H1 (cell line): ENCODE results near the gene PCNX4. TPM values are rescaled to one million over a fixed set of nuclear protein-coding genes. Genes with fewer than 3 reads are reported as not detected.

Experiments
- CTCF ChIA-PET: fragments of 300-600 bp; sonication (Branson Sonifier 250); formaldehyde crosslinking; loops from one replicate; lab custom pipeline; 2021; ENCODE audit not compliant: partially characterized antibody; lab: Charles Lee
- POLR2A ChIA-PET: fragments of 300-600 bp; sonication (Branson Sonifier 250); formaldehyde crosslinking; loops from one replicate; lab custom pipeline; 2021; ENCODE audit warnings: inconsistent platforms; ENCODE audit not compliant: partially characterized antibody; lab: Charles Lee
- DNase-seq, 2 experiments: peaks; one replicate each; pipeline versions ENCODE4 v3.0.0 to v3.0.0-alpha.2; 2010 to 2022; ENCODE audit warnings: low spot score in 2 of 2, low read depth in 1 of 2, mixed read lengths in 1 of 2
- FAIRE-seq: peaks from 2 replicates; lab custom pipeline; 2011; peaks lifted over from hg19 to GRCh38; lab: Jason Lieb, UNC
- H2AFZ ChIP-seq: 2 replicates; pipeline ENCODE4 v1.8.1; 2012; ENCODE audit warnings: low read length, inconsistent platforms
- H2AK5ac ChIP-seq: 2 replicates; pipeline ENCODE4 v1.6.1; 2013; ENCODE audit warnings: low read depth, low read length
- H2BK120ac ChIP-seq: replicated peaks from 2 replicates; pipeline ENCODE3; 2013; ENCODE audit warnings: low read depth, low read length, inconsistent platforms
- H2BK12ac ChIP-seq: 2 replicates; pipeline ENCODE4 v1.6.1; 2013; ENCODE audit warnings: low read depth, low read length
- H2BK15ac ChIP-seq: 2 replicates; pipeline ENCODE4 v1.6.1; 2013; ENCODE audit warnings: low read length
- H2BK20ac ChIP-seq: 2 replicates; pipeline ENCODE4 v1.6.1; 2013; ENCODE audit warnings: low read length
- H2BK5ac ChIP-seq: 2 replicates; pipeline ENCODE4 v1.6.1; 2013; ENCODE audit warnings: low read depth, low read length
- H3K14ac ChIP-seq: 2 replicates; pipeline ENCODE4 v1.6.1; 2013; ENCODE audit warnings: inconsistent platforms; ENCODE audit not compliant: insufficient read length
- H3K18ac ChIP-seq: 2 replicates; pipeline ENCODE4 v1.6.1; 2013; ENCODE audit warnings: low read length; ENCODE audit errors: extremely low read depth
- H3K23ac ChIP-seq: 2 replicates; pipeline ENCODE4 v1.6.1; 2013; ENCODE audit warnings: inconsistent platforms; ENCODE audit not compliant: insufficient read length
- H3K23me2 ChIP-seq: 2 replicates; pipeline ENCODE4 v1.6.1; 2013; ENCODE audit warnings: low read depth, low read length
- H3K27ac ChIP-seq: 2 replicates; pipeline ENCODE4 v1.6.1; 2011; ENCODE audit warnings: low read depth, low read length, inconsistent platforms
- H3K27me3 ChIP-seq, 4 experiments: replicated peaks in 1 of 4; 1 replicate in 1 of 4; 2 replicates in 3 of 4; pipeline versions ENCODE4 v1.6.1 to v1.8.1; 2011 to 2013; ENCODE audit warnings: low read length in 3 of 4, mild to moderate bottlenecking in 3 of 4, inconsistent platforms in 2 of 4, mixed read lengths in 2 of 4, moderate library complexity in 1 of 4; ENCODE audit not compliant: control insufficient read depth in 3 of 4, insufficient read depth in 3 of 4; ENCODE audit errors: extremely low read depth in 1 of 4
- H3K36me3 ChIP-seq, 4 experiments: 2 replicates each; pipeline versions ENCODE4 v1.6.1 to v1.8.1; 2011 to 2013; ENCODE audit warnings: mild to moderate bottlenecking in 4 of 4, low read length in 3 of 4, moderate library complexity in 2 of 4, control low read depth in 1 of 4, inconsistent platforms in 1 of 4; ENCODE audit not compliant: insufficient read depth in 4 of 4, control insufficient read depth in 2 of 4
- H3K4ac ChIP-seq: replicated peaks from 2 replicates; pipeline ENCODE3; 2013; ENCODE audit warnings: low read length, low read depth, mixed read lengths, inconsistent platforms; ENCODE audit not compliant: insufficient read length
- H3K4me1 ChIP-seq, 4 experiments: replicated peaks in 1 of 4; 1 replicate in 1 of 4; 2 replicates in 3 of 4; pipeline versions ENCODE4 v1.6.1 to v1.8.1; 2011 to 2013; ENCODE audit warnings: low read length in 3 of 4, inconsistent platforms in 2 of 4, mixed read lengths in 1 of 4; ENCODE audit not compliant: insufficient read depth in 4 of 4, control insufficient read depth in 3 of 4
- H3K4me2 ChIP-seq, 2 experiments: 2 replicates each; pipeline versions ENCODE4 v1.6.1 to v1.8.1; 2011 to 2013; ENCODE audit warnings: low read depth in 2 of 2, low read length in 2 of 2, control low read depth in 1 of 2, inconsistent platforms in 1 of 2, mild to moderate bottlenecking in 1 of 2; ENCODE audit not compliant: insufficient read depth in 1 of 2
- H3K4me3 ChIP-seq, 4 experiments: fragments of 200-600, 300-600 bp in 1 of 4; sonication (generic), shearing (Covaris generic), sonication (Bioruptor Twin) in 1 of 4; 2 replicates each; pipeline versions ENCODE4 v1.5.1 to v1.8.1; 2011 to 2016; ENCODE audit warnings: low read length in 4 of 4, low read depth in 3 of 4, control low read depth in 2 of 4, inconsistent platforms in 2 of 4, mild to moderate bottlenecking in 2 of 4, mixed read lengths in 1 of 4, moderate library complexity in 1 of 4; ENCODE audit not compliant: insufficient read depth in 2 of 4; ENCODE audit errors: extremely low read depth in 1 of 4
- H3K56ac ChIP-seq: replicated peaks from 2 replicates; pipeline ENCODE3; 2013; ENCODE audit warnings: low read depth, mild to moderate bottlenecking, mixed read lengths, low read length, inconsistent platforms; ENCODE audit not compliant: insufficient read length
- H3K79me1 ChIP-seq: 2 replicates; pipeline ENCODE4 v1.6.1; 2013; ENCODE audit warnings: low read depth, low read length, control low read depth
- H3K79me2 ChIP-seq, 2 experiments: 2 replicates each; pipeline versions ENCODE4 v1.6.1 to v1.8.1; 2012 to 2013; ENCODE audit warnings: low read length in 2 of 2, mild to moderate bottlenecking in 2 of 2, inconsistent platforms in 1 of 2; ENCODE audit not compliant: insufficient read depth in 2 of 2, control insufficient read depth in 1 of 2
- H3K9ac ChIP-seq, 4 experiments: replicated peaks in 1 of 4; 1 replicate in 1 of 4; 2 replicates in 3 of 4; pipeline versions ENCODE4 v1.6.1 to v1.8.1; 2011 to 2013; ENCODE audit warnings: low read depth in 3 of 4, low read length in 3 of 4, control low read depth in 2 of 4, mild to moderate bottlenecking in 2 of 4, moderate library complexity in 2 of 4, inconsistent platforms in 1 of 4; ENCODE audit errors: extremely low read depth in 1 of 4
- H3K9me3 ChIP-seq, 2 experiments: 2 replicates each; pipeline versions ENCODE4 v1.6.1 to v1.8.1; 2012 to 2013; ENCODE audit warnings: mild to moderate bottlenecking in 2 of 2, moderate library complexity in 2 of 2, control low read depth in 1 of 2, inconsistent platforms in 1 of 2, low read depth in 1 of 2, low read length in 1 of 2, mixed read lengths in 1 of 2; ENCODE audit not compliant: insufficient read depth in 2 of 2
- H4K20me1 ChIP-seq, 2 experiments: replicated peaks in 1 of 2; 2 replicates each; pipeline versions ENCODE3 to v1.8.1; 2011 to 2013; ENCODE audit warnings: inconsistent platforms in 2 of 2, low read length in 2 of 2, mild to moderate bottlenecking in 1 of 2; ENCODE audit not compliant: insufficient read depth in 2 of 2, control insufficient read depth in 1 of 2
- H4K5ac ChIP-seq: 2 replicates; pipeline ENCODE4 v1.6.1; 2013; ENCODE audit warnings: low read length, low read depth, mixed read lengths, inconsistent platforms; ENCODE audit not compliant: insufficient read length
- H4K8ac ChIP-seq: 2 replicates; pipeline ENCODE4 v1.8.0; 2013; ENCODE audit warnings: mild to moderate bottlenecking, moderate library complexity, low read length, inconsistent platforms; ENCODE audit not compliant: insufficient read depth; ENCODE audit errors: extremely low read depth
- H4K91ac ChIP-seq: replicated peaks from 2 replicates; pipeline ENCODE3; 2013; ENCODE audit warnings: low read length, mixed read lengths, inconsistent platforms; ENCODE audit not compliant: insufficient read length
- PHF8 ChIP-seq: fragments of 200-600 bp; sonication (generic); conservative IDR thresholded peaks from 2 replicates; pipeline ENCODE4 v1.7.1; 2012; ENCODE audit warnings: low read depth, mild to moderate bottlenecking, inconsistent platforms, low read length, moderate library complexity
- WGBS, 2 experiments: shearing (Covaris generic) in 1 of 2; methylation state at CpG; one replicate each; pipeline versions ENCODE4 v1.1.6 to v1.1.7; 2013 to 2015; ENCODE audit warnings: low lambda C conversion rate in 2 of 2, mixed read lengths in 2 of 2, inconsistent platforms in 1 of 2, low coverage in 1 of 2, missing lambda C conversion rate in 1 of 2; ENCODE audit not compliant: insufficient replicate concordance in 2 of 2, insufficient coverage in 1 of 2, insufficient read length in 1 of 2; ENCODE audit errors: extremely low coverage in 1 of 2, missing lambda C conversion rate in 1 of 2; 5-methylcytosine and 5-hydroxymethylcytosine counted together
- polyA plus RNA-seq, 7 experiments: library from polyadenylated mRNA; depleted of rRNA in 3 of 7; stranded (reverse) in 5 of 7; unstranded in 2 of 7; fragments of >200 nt in 5 of 7; fragments of 200-250 nt in 2 of 7; gene quantifications; 1 replicate in 5 of 7; 2 replicates in 1 of 7; 4 replicates in 1 of 7; pipeline versions ENCODE4 v1.2.1 to v1.2.3, GENCODE V29; 2011 to 2013; ENCODE audit warnings: missing spikeins in 2 of 7, mixed read lengths in 2 of 7
- total RNA-seq: library from RNA; stranded (reverse); fragmentation: NEBNext Ultra II Directional; extraction: Animal tissue kit (Norgen Biotek cat#: 25700); gene quantifications from 2 replicates; pipeline ENCODE4 v1.2.1, GENCODE V29; 2021

The PCNX4 gene
- total and polyA plus RNA-seq, 2 of the 8 experiments (the other 6 are each of a cell fraction or from before 2014, with no cell fraction given): 28.4 to 35.5 TPM

DNA sequence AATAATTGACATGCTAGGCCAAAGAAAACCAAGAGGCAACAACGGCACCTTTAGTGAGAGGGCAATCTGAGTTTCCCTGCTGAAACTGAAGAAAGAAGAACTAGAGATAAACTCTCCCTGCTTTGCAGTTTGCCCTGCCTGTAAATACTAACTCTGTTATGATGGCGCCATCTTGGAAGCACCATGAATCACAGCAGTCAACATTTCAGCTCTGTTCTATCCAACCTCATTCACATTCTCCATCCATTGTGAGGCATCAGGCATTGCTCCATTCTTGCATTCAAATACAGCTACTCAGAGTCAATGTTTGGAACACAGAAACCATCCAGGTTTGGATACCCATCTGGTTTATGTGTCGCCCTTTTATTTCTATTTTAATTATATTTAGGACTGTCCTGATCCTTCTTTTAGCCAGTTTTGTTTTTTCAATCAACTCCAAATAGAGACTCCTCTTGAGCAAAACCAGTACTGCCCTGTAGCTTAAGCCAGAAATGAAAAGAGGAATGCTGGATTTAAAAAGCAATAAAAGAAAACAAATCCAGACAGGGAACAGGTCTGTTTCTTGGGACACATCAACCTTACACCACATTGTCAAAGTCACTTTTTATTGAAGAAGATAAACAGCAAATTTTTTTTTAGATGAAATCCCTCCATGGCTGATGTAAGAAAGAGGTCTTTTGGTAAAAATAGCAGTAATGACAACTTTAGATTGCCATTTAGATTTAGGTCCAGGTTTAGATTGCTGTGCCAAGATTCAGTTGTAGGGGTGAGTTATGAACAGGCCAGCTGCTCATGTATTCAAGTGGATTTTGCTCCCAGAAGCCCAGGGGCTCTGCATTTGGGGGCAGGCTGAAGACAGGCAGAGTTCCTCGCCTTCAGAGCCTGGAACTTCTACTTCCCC lies 124.0 kb downstream of the PCNX4 start:
- WGBS, 2 experiments: 93% methylated on average over 4 of the region's 4 CpGs; no CpG with 5 or more reads in 1 of the 2 experiments
- H2BK5ac ChIP-seq: no peak overlapping the region
- H3K9me3 ChIP-seq: no peaks in the 10 kb centered on the region
- H3K27ac ChIP-seq: no peak overlapping the region
- H4K91ac ChIP-seq: no peak overlapping the region
- DNase-seq (no peak), FAIRE-seq (peak; percentile 66)
- no peak overlapping the region for H2BK120ac ChIP-seq
- CTCF ChIA-PET: interaction anchor here (0.9 to 1.3 kb wide), 5 partner anchors 12 to 346 kb away, joined by 3 to 4 read pairs (median 3); no protein-coding TSS in a partner anchor
- H3K36me3 ChIP-seq: no peaks in the 10 kb centered on the region
- H3K27me3 ChIP-seq: no peaks in the 10 kb centered on the region
- H3K4ac ChIP-seq: no peak overlapping the region
- H3K79me2 ChIP-seq: no peaks in the 10 kb centered on the region
- no peak overlapping the region for H4K5ac ChIP-seq
- H2BK12ac ChIP-seq: no peak overlapping the region
- H3K4me1 ChIP-seq: peaks cover 0 to 6% (median 3%) of the 10 kb centered on the region in 4 experiments; a peak in 2 of 7 replicates
- H3K23ac ChIP-seq: no peak overlapping the region
- H2BK20ac ChIP-seq: no peak overlapping the region
- H2AK5ac ChIP-seq: no peak overlapping the region
- TF ChIP-seq PHF8: no peak
- POLR2A ChIA-PET: interaction anchor here (1.8 kb wide), 1 partner anchor 33 kb away, joined by 4 read pairs; the partner anchor contains the start of gene PPM1A
- no peak overlapping the region for H2BK15ac ChIP-seq
- no peak overlapping the region for H3K4me3 ChIP-seq
- H3K56ac ChIP-seq: no peak overlapping the region
- H2AFZ ChIP-seq: no peak overlapping the region
- no peak overlapping the region for H3K4me2 ChIP-seq
- no peak overlapping the region for H4K8ac ChIP-seq
- no peak overlapping the region for H3K9ac ChIP-seq
- no peak overlapping the region for H3K18ac ChIP-seq
- H3K79me1 ChIP-seq: no peaks in the 10 kb centered on the region
- no peak overlapping the region for H3K14ac ChIP-seq
- H4K20me1 ChIP-seq: no peaks in the 10 kb centered on the region
- H3K23me2 ChIP-seq: no peaks in the 10 kb centered on the region
